ENCODE results near the gene GZMM. TPM values are rescaled to one million over a fixed set of nuclear protein-coding genes. Genes with fewer than 3 reads are reported as not detected.
A peak's percentile ranks its signal among the peaks of the same experiment; 100 is the strongest.

GZMM gene
- total RNA-seq, 1 experiment from 2014 or later = 0.59 TPM

GRCh38 chr19:497491-497868 lies 46.4 kb upstream of the GZMM start:
- Histone ChIP-seq H3K4me1 (ENCODE audit: control insufficient read depth in 1 of 2, insufficient read depth in 2 of 2, low read length in 2 of 2) (peaks cover 2 to 10% of the 10 kb centered on the region in 2 experiments; a peak in 3 of 4 replicates), H3K27ac (ENCODE audit: low read depth, low read length) (no peak overlapping the region), H2AFZ (ENCODE audit: low read depth, low read length, poor library complexity, severe bottlenecking) (no peak overlapping the region), H3K9me2 (ENCODE audit: insufficient read depth) (no peaks in the 10 kb centered on the region), H3K9ac (ENCODE audit: low read length) (no peak overlapping the region), H3K9me3 (ENCODE audit: control insufficient read depth in 1 of 2, insufficient read depth in 1 of 2, low read depth in 1 of 2, low read length in 2 of 2) (no peaks in the 10 kb centered on the region; a peak in 1 of 4 replicates), H3K36me3 (ENCODE audit: control insufficient read depth in 1 of 2, insufficient read depth in 2 of 2, low read length in 2 of 2) (no peaks in the 10 kb centered on the region), H3K4me2 (ENCODE audit: low read length) (no peak overlapping the region), H3K79me2 (ENCODE audit: insufficient read depth, low read length) (no peaks in the 10 kb centered on the region), H3K4me3 (replicated peaks in 1 of 2; ENCODE audit: low read depth in 1 of 2, low read length in 2 of 2) (no peak overlapping the region), H3K27me3 (ENCODE audit: insufficient read depth, low read length) (no peaks in the 10 kb centered on the region), H4K20me1 (ENCODE audit: insufficient read depth) (no peaks in the 10 kb centered on the region)
- ATAC-seq = no peak
- POLR2A ChIA-PET = no interaction called here
- RAD21 ChIA-PET (ENCODE audit: low non-redundant PET in 1 of 2, low total read pairs in 2 of 2, uncharacterized antibody in 2 of 2, unreplicated experiment in 2 of 2) = no interaction called here
- no TSS peak for BruUV-seq (replicated peaks)
- intact Hi-C loops (cut with micrococcal nuclease) = no loop called here
- DNase-seq (ENCODE audit: low read depth, low spot score) = no peak
- CTCF ChIA-PET = interaction anchor here (1.0 to 1.1 kb wide), 2 partner anchors 9 to 13 kb away, joined by 3 to 4 read pairs; no protein-coding TSS in a partner anchor
- no peak for TF ChIP-seq REST (IDR thresholded peaks at IDR 0.05; ENCODE audit: low read depth)
- no peak for TF ChIP-seq EZH2phosphoT487 (IDR thresholded peaks at IDR 0.05; ENCODE audit: borderline replicate concordance)

- ChIA-PET RAD21 (ENCODE audit: low non-redundant PET in 1 of 2, low total read pairs in 2 of 2, uncharacterized antibody in 2 of 2, unreplicated experiment in 2 of 2) (no interaction called here), POLR2A (interaction anchor here (1.0 kb wide), 1 partner anchor 9 kb away, joined by 3 read pairs; no protein-coding TSS in a partner anchor), CTCF (interaction anchor here (1.0 to 1.1 kb wide), 2 partner anchors 8 to 13 kb away, joined by 3 to 4 read pairs; no protein-coding TSS in a partner anchor)
- H3K4me3 ChIP-seq (replicated peaks in 1 of 2; ENCODE audit: low read depth in 1 of 2, low read length in 2 of 2) = no peak overlapping the region
- H3K4me1 ChIP-seq (ENCODE audit: control insufficient read depth in 1 of 2, insufficient read depth in 2 of 2, low read length in 2 of 2) = peaks cover 2 to 10% of the 10 kb centered on the region in 2 experiments; a peak in 3 of 4 replicates
- H3K4me2 ChIP-seq (ENCODE audit: low read length) = no peak overlapping the region
- no peaks in the 10 kb centered on the region for H3K27me3 ChIP-seq (ENCODE audit: insufficient read depth, low read length)
- H3K9me2 ChIP-seq (ENCODE audit: insufficient read depth) = no peaks in the 10 kb centered on the region
- TF ChIP-seq ZNF274 (IDR thresholded peaks at IDR 0.05; ENCODE audit: low read depth, low read length) (no peak), ZFX (IDR thresholded peaks at IDR 0.05) (0 out of 2 replicates have a peak, but pooled peaks have one; percentile 6)
- ATAC-seq = peak; percentile 20; the same call in 1 of the 2 replicates
- no peaks in the 10 kb centered on the region for H4K20me1 ChIP-seq (ENCODE audit: insufficient read depth)
- intact Hi-C loops (cut with micrococcal nuclease) = no loop called here
- H3K9me3 ChIP-seq (ENCODE audit: control insufficient read depth in 1 of 2, insufficient read depth in 1 of 2, low read depth in 1 of 2, low read length in 2 of 2) = no peaks in the 10 kb centered on the region; a peak in 1 of 4 replicates
- H3K79me2 ChIP-seq (ENCODE audit: insufficient read depth, low read length) = no peaks in the 10 kb centered on the region
- H3K27ac ChIP-seq (ENCODE audit: low read depth, low read length) = no peak overlapping the region
- no peak overlapping the region for H2AFZ ChIP-seq (ENCODE audit: low read depth, low read length, poor library complexity, severe bottlenecking)
- no peak for DNase-seq (ENCODE audit: low read depth, low spot score)
- no peak overlapping the region for H3K9ac ChIP-seq (ENCODE audit: low read length)
- H3K36me3 ChIP-seq (ENCODE audit: control insufficient read depth in 1 of 2, insufficient read depth in 2 of 2, low read length in 2 of 2) = no peaks in the 10 kb centered on the region
- no TSS peak for BruUV-seq (replicated peaks)
Observed at GRCh38 chr19:497869-498510, 45.9 kb upstream of the GZMM start.

Data from HCT116 (cell line).